ENCODE results near the gene ADARB2.

The ADARB2 gene

DNA sequence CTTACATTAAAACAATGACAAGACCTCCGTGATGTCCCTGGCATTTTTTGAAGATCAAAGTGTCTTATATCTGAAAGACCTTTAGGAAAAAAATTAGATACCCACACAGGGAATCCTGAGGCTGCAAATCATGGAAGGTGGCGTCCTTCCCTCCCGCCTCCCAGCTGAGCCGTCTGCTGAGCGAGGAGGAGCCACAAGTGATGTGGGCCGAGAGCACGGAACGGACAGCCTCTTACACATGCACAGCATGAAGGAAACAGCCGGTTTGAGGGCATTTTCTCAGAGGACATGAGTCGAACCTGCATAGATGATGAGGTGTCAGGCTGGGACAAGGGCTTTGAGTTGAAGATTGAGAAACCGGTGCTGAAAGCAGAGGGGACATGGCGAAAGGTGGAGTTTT, 163.3 kb downstream of the ADARB2 start:
- no peak for DNase-seq (ENCODE audit: low read depth in 2 of 3, low spot score in 2 of 3)

DNA sequence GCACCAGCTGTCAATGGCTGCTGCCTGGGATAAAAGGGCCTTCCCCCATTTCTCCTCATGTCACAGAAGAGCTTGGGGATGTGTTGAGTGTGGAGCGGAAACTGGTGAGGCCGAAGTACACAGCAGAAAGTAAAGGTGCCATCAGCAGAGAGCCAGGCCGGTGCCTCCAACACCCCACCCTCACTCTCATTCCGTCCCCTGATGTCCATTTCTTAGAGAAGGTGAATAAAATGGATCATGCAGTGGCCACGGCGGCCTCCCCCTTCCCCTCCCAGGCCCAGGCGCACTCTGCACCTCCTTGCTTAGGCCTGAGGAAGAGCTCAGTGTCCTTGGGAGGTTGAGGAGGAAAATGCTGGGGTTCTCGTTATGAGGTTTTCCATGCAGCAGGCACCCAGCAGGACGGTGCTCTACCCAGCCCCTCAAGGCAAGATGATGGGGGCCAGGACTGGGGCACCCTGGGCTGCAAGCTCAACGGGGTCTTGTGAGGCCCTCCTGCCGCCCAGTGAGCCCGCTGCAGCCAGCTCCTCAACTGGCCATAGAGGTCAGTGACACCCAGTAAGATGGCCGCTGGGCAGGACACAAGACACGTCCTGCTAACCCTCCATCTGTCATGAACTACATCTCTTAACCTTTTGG, 163.9 kb downstream of the ADARB2 start:
- no peak for DNase-seq (ENCODE audit: low read depth in 2 of 3, low spot score in 2 of 3)

DNA sequence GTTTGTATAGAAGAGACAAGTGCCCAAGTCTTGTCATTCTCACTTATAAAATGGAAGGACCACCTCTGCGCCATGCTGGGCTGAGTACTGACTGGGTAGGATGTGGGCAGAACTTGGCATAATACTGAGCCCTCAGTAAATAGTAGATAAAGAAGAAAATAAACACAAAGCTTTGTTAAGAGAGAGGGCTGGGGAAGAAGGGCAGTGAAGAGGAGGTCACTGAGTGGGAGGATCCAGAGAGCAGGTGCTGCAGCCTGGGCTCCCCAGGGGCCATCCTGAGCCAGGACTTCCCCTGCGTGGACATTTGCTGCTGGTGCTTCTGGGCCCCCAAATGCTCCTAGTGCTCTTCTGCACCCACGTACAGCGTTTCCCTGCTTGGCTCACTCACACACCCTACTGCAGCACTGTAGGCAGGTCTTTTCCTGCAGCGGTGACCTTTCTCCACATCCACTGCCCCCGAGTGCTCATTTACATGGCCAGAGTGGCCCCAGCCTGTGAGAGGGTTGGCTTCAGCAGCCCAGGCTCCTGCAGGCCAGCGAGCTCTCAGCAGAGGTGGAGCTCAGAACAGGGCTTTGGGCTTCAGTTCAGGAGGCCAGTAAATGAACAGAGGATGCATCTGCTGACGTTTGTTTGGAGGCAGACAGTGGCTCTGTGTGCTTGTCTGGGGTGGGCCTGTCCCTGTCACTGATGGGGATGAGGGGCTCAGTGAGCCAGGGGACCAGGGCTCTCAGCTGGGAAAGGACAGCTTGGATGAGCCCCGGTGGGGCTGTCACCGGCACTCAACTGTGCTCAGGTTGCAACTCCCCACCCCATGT, 164.6 kb downstream of the ADARB2 start:
- no peak for DNase-seq (ENCODE audit: low read depth in 2 of 3, low spot score in 2 of 3)

DNA sequence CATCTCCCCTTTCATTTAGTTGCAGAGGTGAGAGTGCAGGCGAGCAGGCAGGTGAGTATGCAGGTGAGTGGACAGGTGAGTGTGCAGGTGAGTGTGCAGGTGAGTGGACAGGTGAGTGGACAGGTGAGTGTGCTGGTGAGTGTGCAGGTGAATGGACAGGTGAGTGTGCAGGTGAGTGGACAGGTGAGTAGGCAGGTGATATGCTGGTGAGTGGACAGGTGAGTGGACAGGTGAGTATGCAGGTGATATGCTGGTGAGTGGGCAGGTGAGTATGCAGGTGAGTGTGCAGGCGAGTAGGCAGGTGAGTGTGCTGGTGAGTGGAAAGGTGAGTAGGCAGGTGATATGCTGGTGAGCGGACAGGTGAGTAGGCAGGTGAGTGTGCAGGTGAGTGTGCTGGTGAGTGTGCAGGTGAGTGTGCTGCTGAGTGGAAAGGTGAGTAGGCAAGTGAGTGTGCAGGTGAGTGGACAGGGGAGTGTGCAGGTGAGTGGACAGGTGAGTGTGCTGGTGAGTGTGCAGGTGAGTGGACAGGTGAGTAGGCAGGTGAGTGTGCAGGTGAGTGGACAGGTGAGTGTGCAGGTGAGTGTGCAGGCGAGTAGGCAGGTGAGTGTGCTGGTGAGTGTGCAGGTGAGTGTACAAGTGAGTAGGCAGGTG, 165.6 kb downstream of the ADARB2 start:
- DNase-seq (ENCODE audit: low read depth in 2 of 3, low spot score in 2 of 3), result no peak

DNA sequence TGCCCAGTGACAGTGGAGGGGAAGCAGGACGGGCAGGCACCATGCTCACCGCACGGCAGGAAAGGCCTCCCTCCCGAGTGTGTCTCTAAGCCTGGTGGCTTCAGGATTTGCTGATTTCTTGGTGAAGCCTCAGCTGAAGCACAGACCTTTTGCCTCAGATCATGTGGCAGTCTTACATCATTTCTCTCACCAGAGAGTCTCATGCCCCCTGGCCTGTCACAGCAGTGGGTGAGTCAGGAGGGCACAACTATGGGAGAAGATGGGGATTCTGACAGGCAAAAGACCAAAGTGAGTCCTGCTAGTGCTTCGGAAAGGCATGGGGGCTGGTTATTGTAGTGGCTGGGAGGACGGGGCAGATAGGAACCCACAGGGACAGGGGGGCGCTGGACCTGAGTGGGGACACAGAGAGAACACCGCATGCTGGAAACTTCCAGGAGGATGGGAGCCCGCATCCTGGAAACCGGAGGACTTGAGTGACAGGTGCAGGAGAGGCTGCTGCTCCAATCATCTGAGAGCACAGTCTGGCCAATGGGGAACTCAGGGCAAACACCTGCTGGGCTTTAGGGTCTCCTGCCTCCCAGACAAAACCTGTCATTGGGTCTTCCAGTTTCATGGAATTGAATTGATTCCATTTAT, 166.8 kb downstream of the ADARB2 start:
- no peak for DNase-seq (ENCODE audit: low read depth in 2 of 3, low spot score in 2 of 3)

DNA sequence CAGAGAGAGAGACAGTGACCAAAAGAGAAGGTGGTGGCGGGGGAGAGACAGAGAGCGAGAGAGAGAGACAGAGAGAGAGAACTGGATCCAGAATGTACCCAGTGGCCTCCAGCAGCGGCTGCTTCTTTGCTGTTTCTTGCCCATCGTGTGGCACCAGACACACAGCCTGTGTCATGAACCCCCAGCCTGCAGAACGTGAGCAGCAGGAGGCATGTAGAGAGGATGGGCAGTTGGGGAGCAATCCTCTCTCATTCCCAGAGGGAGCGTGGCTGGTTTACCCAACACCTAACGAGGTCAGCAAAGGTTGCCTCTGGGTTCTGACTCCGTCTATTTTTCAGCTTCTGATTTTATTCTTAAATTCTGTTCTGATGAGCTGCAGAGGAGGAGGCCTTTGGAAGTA, 168.1 kb downstream of the ADARB2 start:
- DNase-seq (ENCODE audit: low read depth in 2 of 3, low spot score in 2 of 3), result no peak

DNA sequence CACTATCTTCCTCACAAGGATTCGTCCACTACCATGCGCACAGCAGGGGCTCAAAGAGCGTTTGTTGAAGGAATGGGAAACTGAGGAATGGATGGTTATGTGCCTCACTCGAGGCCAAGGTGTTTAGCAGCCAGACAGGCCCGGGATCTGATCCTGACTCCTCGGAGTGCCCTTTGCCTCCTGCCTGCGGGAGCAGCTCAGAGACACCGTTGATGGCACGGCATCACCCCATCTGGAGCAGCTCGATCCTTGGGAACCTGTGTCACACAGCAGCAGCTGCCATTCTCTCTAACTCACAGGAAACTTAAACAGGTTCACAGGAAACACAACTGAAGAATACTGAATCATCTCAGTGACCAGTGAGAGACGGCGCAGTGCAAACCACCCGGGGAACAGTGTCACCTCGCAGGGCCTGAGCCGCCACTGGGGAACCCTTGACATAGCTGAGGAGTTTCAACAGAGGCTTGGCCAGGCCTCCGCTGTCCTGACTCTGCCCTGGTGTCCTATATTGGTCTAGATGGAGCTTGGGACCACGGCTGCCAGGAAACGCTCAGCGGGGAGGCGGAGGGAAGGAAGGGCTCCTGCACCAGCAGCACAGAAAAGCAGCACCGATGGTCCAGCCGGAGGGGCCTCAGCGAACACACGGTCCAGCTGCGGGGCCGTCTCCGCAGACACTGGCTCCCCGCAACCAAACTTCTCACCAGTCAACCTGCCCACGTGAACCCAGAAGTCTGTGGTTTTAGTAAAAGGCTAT, 169.4 kb downstream of the ADARB2 start:
- DNase-seq (ENCODE audit: low read depth in 2 of 3, low spot score in 2 of 3), result no peak

DNA sequence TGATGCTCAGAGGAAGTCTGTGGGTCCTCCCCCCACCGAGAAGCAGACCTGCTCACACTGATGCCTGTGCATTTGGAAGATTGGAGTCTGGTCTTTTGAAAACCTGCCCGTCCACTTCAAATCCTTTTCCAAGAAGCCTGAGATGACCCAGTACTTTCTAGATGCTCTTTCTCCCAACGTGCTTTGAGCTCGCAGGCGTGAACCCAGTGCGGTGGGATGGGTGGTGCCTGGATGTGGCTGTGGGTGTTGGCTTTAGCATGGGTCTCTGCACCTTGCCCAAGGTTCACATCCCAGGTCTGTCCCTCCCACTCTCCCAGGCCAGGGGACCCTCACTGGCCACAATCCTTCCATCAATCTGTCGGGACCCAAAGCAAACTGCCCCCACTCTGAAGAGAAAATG, 170.2 kb downstream of the ADARB2 start:
- no peak for DNase-seq (ENCODE audit: low read depth in 2 of 3, low spot score in 2 of 3)

DNA sequence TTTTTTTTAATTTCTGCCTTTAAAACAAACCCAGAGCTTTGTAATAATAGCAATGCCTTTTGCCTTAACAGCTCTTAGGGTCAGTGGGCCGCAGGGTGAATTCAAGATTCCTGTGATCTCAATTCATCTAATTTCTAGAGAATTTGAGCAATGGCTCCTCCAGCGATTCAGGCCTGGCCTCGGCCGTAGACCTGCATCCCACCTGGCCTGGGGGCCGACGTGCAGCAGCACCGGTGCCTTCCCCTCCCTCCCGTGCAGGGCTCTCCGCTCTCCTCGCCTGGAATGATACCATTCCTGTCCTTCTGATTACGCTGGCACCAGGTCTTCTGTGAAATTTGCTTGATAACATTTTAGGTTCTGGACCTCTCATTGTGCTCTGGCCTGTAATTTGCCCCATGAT, 172.5 kb downstream of the ADARB2 start:
- no peak for DNase-seq (ENCODE audit: low read depth in 2 of 3, low spot score in 2 of 3)

DNA sequence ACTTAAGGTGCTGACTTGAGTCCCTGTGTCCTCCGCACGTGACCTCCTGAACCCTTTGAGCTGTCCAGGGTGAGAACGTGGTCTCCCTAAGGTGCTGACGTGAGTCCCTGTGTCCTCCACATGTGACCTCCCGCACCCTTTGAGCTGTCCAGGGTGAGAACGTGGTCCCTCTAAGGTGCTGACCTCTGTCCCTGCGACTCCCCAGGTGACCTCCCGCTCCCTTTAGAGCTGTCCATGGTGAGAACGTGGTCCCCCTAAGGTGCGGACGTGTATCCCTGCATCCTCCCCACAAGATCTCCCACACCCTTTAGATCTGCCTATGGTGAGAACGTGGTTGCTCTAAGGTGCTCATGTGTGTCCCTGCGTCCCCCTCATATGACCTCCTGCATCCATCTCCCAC, 174.3 kb downstream of the ADARB2 start:
- DNase-seq (ENCODE audit: low read depth in 2 of 3, low spot score in 2 of 3), result no peak

DNA sequence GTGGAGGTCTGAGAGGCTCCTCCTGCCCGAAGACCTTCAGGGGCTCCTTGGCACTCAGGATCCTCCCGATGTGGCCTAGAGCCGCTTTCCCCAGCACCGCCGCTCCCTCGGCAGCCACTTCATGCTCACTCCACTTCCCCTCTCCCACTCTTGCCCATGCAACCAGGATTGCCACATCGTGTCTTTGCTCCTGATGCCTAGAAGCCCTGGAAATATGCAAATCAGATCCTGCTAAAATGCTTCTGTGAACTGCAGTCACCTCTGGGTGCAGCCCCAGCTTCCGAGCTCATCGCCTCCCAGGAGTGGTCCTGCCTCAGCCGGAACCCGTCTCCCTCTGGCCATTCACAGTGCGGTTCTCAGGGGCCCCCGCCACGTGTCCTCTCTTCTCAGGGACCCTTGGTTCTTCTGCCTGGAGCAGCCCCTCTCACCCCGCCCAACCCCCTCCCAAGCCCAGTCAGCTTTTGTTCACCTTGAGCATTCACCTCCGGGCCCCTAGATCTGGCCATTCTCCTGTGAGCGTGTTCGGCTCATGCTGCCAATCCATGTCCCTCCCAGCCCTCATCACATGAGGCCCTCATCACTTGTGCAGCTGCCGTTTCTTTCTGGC, 175.5 kb downstream of the ADARB2 start:
- no peak for DNase-seq (ENCODE audit: low read depth in 2 of 3, low spot score in 2 of 3)

DNA sequence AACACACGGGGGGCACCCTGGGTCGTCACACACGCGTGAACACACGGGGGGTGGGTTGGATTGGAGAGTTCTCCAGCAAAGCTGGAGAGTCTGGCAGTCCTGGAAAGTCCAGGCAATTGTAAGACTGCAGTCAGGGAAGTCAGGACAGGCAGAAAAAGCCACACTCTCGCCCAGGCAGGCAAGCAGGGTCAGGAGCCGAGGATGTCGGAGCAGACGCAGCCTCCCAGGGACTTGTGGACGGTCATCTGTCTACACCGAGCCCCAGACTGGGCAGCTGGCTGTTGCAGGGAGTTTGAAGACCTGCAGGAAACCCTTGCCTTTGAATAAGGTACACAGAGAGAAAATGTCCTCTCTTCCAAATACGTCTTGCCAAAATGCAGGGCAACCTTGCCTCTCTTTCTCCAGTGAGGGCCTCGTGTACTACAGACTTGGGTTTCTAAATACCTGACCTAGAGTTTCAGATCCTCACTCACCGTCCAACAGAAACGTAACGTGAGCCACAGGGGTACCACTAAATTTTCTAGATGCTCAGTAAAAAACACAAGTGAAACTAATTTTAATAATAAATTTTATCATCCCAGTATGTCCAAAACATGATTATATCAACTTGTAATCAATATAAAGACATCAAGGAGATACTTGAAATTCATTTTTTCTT, 176.7 kb downstream of the ADARB2 start:
- DNase-seq (ENCODE audit: low read depth in 2 of 3, low spot score in 2 of 3), result no peak

DNA sequence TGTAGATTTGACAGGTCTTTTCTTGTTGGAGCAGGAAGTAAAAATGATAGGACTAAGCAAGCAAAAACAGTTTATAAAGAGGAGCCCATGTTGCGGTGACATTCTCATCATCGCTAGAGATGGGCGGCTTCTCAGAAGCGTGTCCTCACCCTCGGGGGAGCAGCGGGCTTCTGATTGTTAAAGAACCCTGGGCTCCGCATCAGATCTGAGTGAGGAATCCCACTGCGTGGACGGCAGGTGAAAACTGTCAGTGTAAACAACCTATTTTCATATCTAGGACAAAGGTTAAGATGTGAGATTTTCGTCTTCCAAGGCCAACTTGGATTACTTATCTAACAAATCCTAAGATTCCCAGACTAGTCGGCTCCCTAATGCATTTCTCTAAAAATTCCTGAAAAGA, 177.6 kb downstream of the ADARB2 start:
- no peak for DNase-seq (ENCODE audit: low read depth in 2 of 3, low spot score in 2 of 3)

DNA sequence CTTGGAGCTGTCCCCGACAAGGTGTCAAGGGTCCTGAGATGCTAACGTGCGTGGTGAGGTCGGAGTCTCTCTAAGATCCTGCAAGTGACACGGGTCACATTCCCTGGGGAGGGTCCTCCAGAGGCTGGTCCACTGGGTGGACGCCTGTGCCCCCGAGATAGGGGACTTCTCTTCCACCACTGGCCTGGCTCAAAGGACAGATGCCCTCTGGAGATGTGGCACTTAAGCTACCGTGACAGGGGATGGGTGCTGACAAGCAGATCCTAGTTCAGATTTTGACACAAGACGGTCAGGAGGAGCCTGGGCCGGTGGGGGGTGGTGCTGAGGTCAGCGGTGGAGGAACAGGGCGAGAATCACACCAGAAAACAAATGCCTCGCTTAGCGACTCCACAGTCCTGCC, 178.0 kb downstream of the ADARB2 start:
- DNase-seq (ENCODE audit: low read depth in 2 of 3, low spot score in 2 of 3), result no peak

DNA sequence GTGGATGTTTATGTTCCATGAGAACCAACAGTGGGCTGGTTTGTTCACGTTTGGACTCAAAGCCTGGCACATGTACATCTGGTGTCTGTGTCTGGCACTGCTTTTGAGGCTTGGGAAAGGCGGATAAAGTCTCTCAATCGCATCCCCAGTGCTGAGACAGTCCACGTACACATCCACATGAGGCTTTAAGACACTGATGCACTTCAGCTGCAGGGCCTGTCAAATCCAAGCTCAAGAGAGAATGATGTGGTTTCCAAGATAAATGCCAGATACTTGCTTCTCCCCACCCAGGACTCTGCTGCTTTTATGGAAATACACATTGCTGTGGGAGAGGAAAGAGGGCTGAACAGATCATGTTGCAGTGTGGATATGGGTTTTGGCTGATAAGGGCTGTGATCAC, 178.4 kb downstream of the ADARB2 start:
- no peak for DNase-seq (ENCODE audit: low read depth in 2 of 3, low spot score in 2 of 3)

DNA sequence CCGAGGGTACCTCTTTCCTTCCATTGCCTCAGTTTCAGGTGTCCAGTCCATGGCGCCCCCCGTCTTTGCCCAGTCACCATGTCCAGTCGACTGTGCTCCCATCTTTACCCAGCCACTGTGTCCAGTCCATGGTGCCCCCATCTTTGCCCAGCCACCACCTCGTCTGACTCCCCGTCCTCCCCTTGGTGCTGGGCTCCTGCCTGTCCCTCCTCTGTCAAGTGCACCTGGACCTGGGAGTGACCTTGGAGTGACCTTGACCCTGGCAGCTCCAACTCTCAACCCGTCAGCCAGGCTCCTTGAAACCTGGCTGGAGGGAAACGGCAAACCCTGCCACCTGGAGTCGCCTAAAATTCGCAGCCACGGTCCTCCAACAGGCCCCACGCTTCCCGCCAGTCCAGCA, 180.2 kb downstream of the ADARB2 start:
- DNase-seq (ENCODE audit: low read depth in 2 of 3, low spot score in 2 of 3), result no peak

DNA sequence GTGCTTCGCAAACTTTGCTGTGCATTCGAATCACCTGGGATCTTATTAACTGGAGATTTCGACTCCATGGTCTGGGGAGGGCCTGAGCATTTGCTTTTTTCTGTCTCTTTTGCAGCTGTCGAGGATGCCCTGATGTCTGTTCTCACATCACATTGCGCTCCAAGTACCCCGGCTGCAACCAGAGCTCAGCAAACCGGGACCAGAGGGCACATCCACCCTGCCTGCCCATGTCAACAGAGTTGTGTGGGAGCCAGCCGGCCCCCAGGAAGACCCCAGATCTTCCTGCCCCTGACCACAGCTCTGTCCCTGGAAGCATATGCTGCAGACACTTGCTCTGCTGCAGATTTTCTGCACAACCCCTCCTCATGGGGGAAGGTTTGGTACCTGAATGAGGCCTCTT, 180.8 kb downstream of the ADARB2 start:
- no peak for DNase-seq (ENCODE audit: low read depth in 2 of 3, low spot score in 2 of 3)

DNA sequence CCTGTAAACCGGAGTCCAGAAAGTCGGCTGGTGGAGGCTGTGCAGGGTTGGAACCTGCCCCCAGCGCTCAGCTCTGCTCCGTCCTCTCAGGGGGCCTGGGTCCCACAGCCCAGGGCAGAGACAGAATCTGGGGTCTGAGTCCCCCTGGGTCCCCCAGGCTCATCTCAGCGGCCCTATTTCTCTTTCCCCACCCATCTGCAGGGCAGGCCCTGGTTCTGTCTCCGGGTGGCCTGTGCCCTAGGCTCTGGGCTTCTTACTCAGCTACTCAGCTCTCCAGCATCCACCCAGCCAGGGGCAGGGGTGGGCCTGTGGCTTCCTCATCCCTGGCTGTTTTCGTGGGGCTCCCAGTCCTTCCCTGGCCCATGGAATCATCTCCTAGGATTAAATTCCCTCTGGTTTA, 183.4 kb downstream of the ADARB2 start:
- DNase-seq (ENCODE audit: low read depth in 2 of 3, low spot score in 2 of 3), result no peak

DNA sequence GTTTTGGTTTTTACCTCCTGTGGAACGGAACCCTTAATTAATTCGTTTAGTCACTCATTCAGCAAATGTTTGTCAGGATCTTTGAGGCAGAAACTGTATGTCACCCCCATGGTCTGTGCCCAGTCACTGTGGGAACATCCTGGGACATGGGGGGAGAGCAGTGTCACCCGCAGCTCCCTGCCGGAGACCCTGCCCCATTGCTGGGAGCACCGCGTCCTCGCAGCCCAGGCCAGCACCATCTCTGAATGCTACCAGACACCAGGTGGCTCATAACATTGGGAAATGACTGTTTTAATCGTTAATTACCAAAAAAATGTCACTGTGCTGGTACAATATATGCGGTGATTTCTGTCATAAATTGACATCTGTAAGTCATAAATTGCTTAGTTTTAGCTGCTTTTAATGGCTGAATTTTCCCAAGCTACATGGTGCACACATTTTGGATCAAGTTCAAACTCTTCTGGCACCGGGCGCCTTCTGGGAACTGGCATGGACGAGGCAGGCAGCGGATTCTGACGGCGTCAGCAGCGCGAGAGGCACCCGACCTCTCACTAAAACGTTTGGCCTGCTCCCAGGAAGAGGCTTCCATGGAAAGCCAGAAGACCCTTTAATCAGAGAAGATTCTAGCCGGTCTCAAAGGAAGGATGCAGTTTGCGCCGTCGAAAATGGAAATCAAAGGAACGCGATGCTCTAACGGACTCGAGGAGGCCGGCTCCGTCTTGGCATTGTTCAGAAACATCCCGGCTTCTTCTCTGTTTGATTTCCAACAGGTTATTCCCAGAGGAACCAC, 184.2 kb downstream of the ADARB2 start:
- no peak for DNase-seq (ENCODE audit: low read depth in 2 of 3, low spot score in 2 of 3)

DNA sequence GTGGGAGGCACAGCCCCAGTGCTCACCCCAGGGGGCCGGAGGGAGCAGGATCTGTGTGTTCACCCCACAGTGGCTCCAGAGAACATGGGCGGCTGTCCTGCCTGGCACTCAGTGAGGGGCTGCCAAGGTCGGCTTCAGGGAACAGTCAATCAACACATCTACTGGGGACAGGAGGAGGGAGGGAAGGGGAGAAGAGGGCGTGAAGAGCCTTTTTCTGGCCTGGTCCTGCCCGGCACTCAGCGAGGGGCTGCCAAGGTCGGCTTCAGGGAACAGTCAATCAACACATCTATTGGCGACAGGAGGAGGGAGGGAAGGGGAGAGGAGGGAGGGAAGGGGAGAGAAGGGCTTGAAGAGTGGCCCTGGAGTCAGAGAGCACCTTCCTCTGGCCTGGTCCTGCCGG, 184.9 kb downstream of the ADARB2 start:
- DNase-seq (ENCODE audit: low read depth in 2 of 3, low spot score in 2 of 3), result no peak
